ENCODE data around the gene COPS3.
A peak's percentile ranks its signal among the peaks of the same experiment; 100 is the strongest.

The COPS3 gene

GRCh38 chr17:17280613-17281549 lies at the start of gene COPS3:
TSS of gene COPS3 (minus strand) at chr17:17281246. CDS start at chr17:17281186, 60 bp downstream.
- H3K27me3 Mint-ChIP-seq = no peaks in the 10 kb centered on the region
- peak within 1 kb of the TSS; percentile 94 for H3K27ac Mint-ChIP-seq
- no peaks in the 10 kb centered on the region for H3K36me3 Mint-ChIP-seq
- peak within 1 kb of the TSS; percentile 91 for H3K4me3 Mint-ChIP-seq
- H3K4me1 Mint-ChIP-seq (ENCODE audit: low read depth) = peaks cover 42% of the 10 kb centered on the region
- H3K9me3 Mint-ChIP-seq (ENCODE audit: low read depth) = no peaks in the 10 kb centered on the region

- no peaks in the 10 kb centered on the region for H3K36me3 Mint-ChIP-seq
- H3K4me3 Mint-ChIP-seq = no peak overlapping the region
- no peaks in the 10 kb centered on the region for H3K27me3 Mint-ChIP-seq
- H3K27ac Mint-ChIP-seq = no peak overlapping the region
- no peaks in the 10 kb centered on the region for H3K4me1 Mint-ChIP-seq (ENCODE audit: low read depth)
- H3K9me3 Mint-ChIP-seq (ENCODE audit: low read depth) = no peaks in the 10 kb centered on the region
Measured at GRCh38 chr17:17328251-17328650, 47.2 kb upstream of the COPS3 start.

GRCh38 chr17:17326275-17326875 lies 45.3 kb upstream of the COPS3 start:
- H3K4me1 Mint-ChIP-seq (ENCODE audit: low read depth) = no peaks in the 10 kb centered on the region
- H3K9me3 Mint-ChIP-seq (ENCODE audit: low read depth) = no peaks in the 10 kb centered on the region
- no peak overlapping the region for H3K4me3 Mint-ChIP-seq
- no peaks in the 10 kb centered on the region for H3K27me3 Mint-ChIP-seq
- no peak overlapping the region for H3K27ac Mint-ChIP-seq
- H3K36me3 Mint-ChIP-seq = no peaks in the 10 kb centered on the region

GRCh38 chr17:17325816-17326215 lies 44.8 kb upstream of the COPS3 start:
- H3K36me3 Mint-ChIP-seq = no peaks in the 10 kb centered on the region
- H3K4me1 Mint-ChIP-seq (ENCODE audit: low read depth) = no peaks in the 10 kb centered on the region
- no peaks in the 10 kb centered on the region for H3K27me3 Mint-ChIP-seq
- no peaks in the 10 kb centered on the region for H3K9me3 Mint-ChIP-seq (ENCODE audit: low read depth)
- no peak overlapping the region for H3K4me3 Mint-ChIP-seq
- H3K27ac Mint-ChIP-seq = no peak overlapping the region

DNA sequence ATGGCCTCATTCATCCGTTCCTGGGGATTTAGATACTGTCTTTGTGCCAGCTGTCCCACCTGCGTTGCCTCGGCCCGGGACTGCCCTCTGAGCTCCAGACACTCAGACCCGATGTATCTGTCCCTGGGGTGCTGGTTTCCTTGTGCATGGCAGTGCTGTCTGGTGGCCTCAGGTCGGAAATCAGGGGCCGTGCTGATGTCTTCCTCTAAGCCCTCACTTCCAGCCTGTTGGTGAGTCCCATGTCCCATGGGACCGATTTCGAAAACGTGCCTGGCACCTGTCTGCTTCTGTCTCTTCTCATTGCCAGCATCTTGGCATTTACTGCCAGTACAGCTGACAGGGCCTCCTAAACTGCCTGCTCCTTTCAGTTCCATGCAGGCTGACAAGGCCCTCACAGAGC lies 44.2 kb upstream of the COPS3 start:
- Mint-ChIP-seq H3K27me3 (no peaks in the 10 kb centered on the region), H3K36me3 (no peaks in the 10 kb centered on the region), H3K9me3 (ENCODE audit: low read depth) (no peaks in the 10 kb centered on the region), H3K4me1 (ENCODE audit: low read depth) (no peaks in the 10 kb centered on the region), H3K27ac (no peak overlapping the region), H3K4me3 (no peak overlapping the region)

- Mint-ChIP-seq H3K4me1 (ENCODE audit: low read depth) (no peaks in the 10 kb centered on the region), H3K36me3 (no peaks in the 10 kb centered on the region), H3K27me3 (no peaks in the 10 kb centered on the region), H3K9me3 (ENCODE audit: low read depth) (no peaks in the 10 kb centered on the region), H3K27ac (no peak overlapping the region), H3K4me3 (no peak overlapping the region)
Measured at GRCh38 chr17:17324616-17325015, 43.6 kb upstream of the COPS3 start.

DNA sequence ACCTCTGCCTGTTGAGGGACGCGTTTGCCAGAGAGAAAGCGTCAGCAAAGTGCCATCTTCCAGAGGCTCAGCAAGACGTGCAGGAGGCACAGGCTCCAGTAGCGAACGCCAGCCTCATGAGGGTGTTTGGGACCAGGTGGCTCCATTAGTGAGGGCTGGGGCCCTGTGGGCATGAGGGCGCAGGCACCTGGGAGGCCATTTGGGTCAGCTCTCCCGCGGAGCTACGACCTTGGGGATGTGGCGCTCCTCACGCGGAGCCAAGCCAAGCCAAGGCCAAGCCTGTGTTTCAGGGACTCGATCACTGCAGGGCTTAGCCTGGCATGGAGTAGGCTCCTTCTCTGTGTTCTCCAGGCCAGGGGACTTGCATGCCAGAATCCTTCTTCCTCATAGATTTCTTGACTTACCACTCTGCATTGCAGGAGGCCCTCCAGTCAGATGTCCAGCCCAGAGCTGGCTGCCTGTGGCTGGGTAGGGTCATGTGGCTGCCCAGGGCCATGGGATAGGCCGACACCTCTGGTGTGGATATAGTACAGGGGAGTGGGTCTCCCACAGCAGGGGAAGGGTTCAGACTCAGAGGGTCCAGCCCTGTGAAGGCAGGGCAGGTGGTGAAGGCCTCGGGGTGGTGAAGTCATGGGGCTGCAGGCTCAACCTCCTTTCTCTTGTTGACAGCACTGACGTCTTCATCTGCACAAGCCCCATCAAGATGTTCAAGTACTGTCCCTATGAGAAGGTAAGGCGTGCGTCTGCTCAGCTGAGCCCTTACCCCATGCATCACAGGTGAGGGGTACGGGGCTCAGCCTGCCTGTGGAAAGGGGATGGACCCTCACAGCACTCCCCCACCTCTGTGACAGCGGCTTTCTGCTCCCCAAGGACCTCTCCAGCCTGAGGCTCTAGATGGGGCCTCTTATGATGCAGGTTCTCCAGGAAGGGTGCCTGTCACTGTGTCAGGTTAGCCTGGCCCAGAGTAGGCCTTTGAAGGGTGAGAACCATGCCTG lies 41.8 kb upstream of the COPS3 start:
- no peaks in the 10 kb centered on the region for H3K9me3 Mint-ChIP-seq (ENCODE audit: low read depth)
- no peak overlapping the region for H3K27ac Mint-ChIP-seq
- H3K4me1 Mint-ChIP-seq (ENCODE audit: low read depth) = no peaks in the 10 kb centered on the region
- H3K27me3 Mint-ChIP-seq = no peaks in the 10 kb centered on the region
- no peaks in the 10 kb centered on the region for H3K36me3 Mint-ChIP-seq
- H3K4me3 Mint-ChIP-seq = no peak overlapping the region

DNA sequence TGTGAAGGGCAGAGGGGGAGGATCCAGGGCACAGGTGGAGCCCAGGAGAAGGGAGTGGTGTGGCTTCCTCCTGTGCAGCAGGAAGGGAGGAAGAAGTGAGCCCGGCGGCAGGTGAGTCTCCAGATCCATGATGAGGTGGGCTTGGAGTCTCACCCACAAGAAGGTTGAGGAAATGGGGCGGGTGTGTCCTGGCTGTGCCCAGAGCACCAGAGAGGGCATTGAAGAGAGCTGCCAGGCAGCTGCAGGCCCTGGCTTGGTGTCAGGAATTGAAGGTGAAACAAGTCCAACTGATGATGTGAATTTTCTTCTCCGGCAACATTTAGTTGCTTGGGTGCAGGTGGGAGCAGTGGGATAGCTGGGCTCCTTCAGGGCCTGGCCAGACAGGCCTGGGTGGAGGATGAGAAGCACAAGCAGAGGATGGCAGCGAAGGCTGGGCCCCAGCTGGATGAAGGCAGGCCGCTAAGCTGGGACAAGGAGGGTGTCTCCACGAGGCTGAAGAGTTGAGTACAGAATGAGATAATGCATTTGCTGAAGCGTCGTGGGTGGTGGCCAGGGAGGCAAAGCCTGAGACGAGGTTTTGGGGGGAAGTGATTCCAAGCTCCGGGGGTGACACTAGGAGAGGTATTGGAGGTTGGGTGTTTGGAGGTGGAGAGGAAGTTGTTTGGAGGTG lies 40.4 kb upstream of the COPS3 start:
- Mint-ChIP-seq H3K36me3 (no peaks in the 10 kb centered on the region), H3K27me3 (no peaks in the 10 kb centered on the region), H3K27ac (no peak overlapping the region), H3K9me3 (ENCODE audit: low read depth) (no peaks in the 10 kb centered on the region), H3K4me3 (no peak overlapping the region), H3K4me1 (ENCODE audit: low read depth) (no peaks in the 10 kb centered on the region)

GRCh38 chr17:17320911-17321220 lies 39.8 kb upstream of the COPS3 start:
- H3K36me3 Mint-ChIP-seq = no peaks in the 10 kb centered on the region
- H3K4me3 Mint-ChIP-seq = no peak overlapping the region
- no peak overlapping the region for H3K27ac Mint-ChIP-seq
- H3K4me1 Mint-ChIP-seq (ENCODE audit: low read depth) = no peaks in the 10 kb centered on the region
- no peaks in the 10 kb centered on the region for H3K9me3 Mint-ChIP-seq (ENCODE audit: low read depth)
- H3K27me3 Mint-ChIP-seq = no peaks in the 10 kb centered on the region

GRCh38 chr17:17320188-17320910 lies 39.3 kb upstream of the COPS3 start:
- Mint-ChIP-seq H3K4me3 (no peak overlapping the region), H3K9me3 (ENCODE audit: low read depth) (no peaks in the 10 kb centered on the region), H3K27me3 (no peaks in the 10 kb centered on the region), H3K36me3 (peaks cover under 1% of the 10 kb centered on the region), H3K4me1 (ENCODE audit: low read depth) (no peaks in the 10 kb centered on the region), H3K27ac (no peak overlapping the region)

- H3K9me3 Mint-ChIP-seq (ENCODE audit: low read depth) = no peaks in the 10 kb centered on the region
- H3K4me3 Mint-ChIP-seq = no peak overlapping the region
- no peak overlapping the region for H3K27ac Mint-ChIP-seq
- H3K36me3 Mint-ChIP-seq = peaks cover 6% of the 10 kb centered on the region
- H3K27me3 Mint-ChIP-seq = no peaks in the 10 kb centered on the region
- H3K4me1 Mint-ChIP-seq (ENCODE audit: low read depth) = peaks cover 5% of the 10 kb centered on the region
Measured at GRCh38 chr17:17315142-17315821, 34.2 kb upstream of the COPS3 start.

GRCh38 chr17:17314501-17315071 lies 33.5 kb upstream of the COPS3 start:
- Mint-ChIP-seq H3K27me3 (no peaks in the 10 kb centered on the region), H3K27ac (no peak overlapping the region), H3K4me3 (no peak overlapping the region), H3K9me3 (ENCODE audit: low read depth) (no peaks in the 10 kb centered on the region), H3K4me1 (ENCODE audit: low read depth) (peaks cover 5% of the 10 kb centered on the region), H3K36me3 (peaks cover 6% of the 10 kb centered on the region)

- Mint-ChIP-seq H3K4me1 (ENCODE audit: low read depth) (peaks cover 5% of the 10 kb centered on the region), H3K27ac (no peak overlapping the region)
Measured at GRCh38 chr17:17313350-17313991, 32.4 kb upstream of the COPS3 start.

More at GRCh38 chr17:17313350-17313991, 32.4 kb upstream of the COPS3 start:
- peaks cover 6% of the 10 kb centered on the region for H3K36me3 Mint-ChIP-seq
- no peaks in the 10 kb centered on the region for H3K27me3 Mint-ChIP-seq
- H3K4me3 Mint-ChIP-seq = no peak overlapping the region
- no peaks in the 10 kb centered on the region for H3K9me3 Mint-ChIP-seq (ENCODE audit: low read depth)

All from activated naive CD8-positive, alpha-beta T cell (primary cell).